ENCODE results near the gene KSR1.
A peak's percentile ranks its signal among the peaks of the same experiment; 100 is the strongest.

KSR1 gene

GRCh38 chr17:27473190-27473747, 17.0 kb downstream of the KSR1 start:
- DNase-seq (ENCODE audit: low read depth in 2 of 2): no peak

DNA sequence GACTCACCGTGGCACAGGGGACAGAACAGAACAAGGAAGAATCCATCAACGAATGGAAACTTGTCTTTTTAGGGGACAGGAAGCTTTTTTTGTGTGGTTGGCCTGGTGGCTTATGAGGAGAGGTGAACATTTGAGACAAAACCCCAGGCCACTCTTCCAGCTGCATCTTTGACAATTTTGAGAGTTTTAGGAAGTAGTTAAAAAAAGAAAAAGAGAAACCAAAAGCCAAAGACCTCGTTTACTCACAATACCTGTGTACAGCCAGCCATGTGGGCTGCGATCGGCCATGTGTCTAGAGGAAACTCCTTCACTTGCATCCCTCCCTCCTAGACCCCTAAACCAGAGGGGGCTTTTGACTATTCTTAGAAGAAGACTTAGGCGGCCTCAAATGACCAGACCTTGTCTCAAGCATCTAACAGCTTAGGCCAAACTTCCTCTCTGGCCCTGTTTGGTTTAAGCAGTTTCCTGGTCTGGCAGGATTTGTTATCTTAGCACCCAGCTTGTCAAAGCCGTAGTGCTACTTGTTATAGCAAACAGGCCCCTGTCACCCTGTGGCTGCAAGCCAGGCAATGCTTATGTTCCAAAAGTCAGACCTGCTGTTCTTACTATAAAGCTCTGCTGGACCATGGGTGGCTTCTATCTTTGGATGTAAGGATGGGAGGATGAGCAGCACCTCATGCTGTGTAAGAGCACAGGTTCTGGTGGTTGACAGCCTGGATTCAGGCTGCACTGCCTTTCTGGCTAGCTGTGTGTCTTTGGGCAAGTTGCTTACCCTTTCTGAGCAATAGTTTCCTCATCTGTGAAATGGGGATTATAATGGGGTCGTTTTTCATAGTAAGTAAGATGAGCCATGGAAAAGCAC, 17.7 kb downstream of the KSR1 start:
- DNase-seq (ENCODE audit: low read depth in 2 of 2): peak; percentile 59 to 69

DNA sequence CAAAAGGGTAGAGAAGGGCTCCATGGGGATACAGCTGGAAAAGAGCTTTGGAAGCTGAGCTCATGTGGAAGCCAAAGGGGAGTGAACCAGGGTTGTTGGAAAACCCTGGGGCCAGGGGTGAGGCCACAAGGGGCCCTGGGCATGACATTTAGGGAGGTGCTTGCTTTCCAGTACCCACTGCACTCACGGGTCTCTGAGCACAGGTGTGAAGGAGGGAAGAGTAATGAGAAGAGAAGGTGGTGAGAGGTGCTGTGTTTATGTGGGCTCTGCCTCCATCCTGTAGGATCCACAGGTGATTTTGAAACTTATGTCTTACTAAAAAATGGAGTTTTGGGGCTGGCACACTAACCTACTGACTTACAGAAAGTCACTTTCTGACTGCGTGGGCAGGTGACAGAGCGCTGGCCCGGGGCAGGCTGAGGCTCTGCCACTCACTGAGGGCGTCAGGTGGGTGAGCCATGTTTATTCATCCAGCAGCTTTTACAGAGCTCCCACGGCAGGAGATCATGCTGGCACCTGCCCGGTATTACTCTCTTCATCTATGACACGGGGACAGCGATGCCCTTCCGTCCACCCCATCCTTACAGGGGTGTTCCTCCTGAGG, 18.9 kb downstream of the KSR1 start:
- peak; percentile 42 to 44 for DNase-seq (ENCODE audit: low read depth in 2 of 2)

GRCh38 chr17:27475981-27476895, 20.0 kb downstream of the KSR1 start:
- no peak for DNase-seq (ENCODE audit: low read depth in 2 of 2)

- DNase-seq (ENCODE audit: low read depth in 2 of 2): no peak
Observed at GRCh38 chr17:27477050-27477888, 21.0 kb downstream of the KSR1 start.

- DNase-seq (ENCODE audit: low read depth in 2 of 2): no peak
Observed at GRCh38 chr17:27477971-27478684, 21.9 kb downstream of the KSR1 start.

GRCh38 chr17:27478901-27479538, 22.8 kb downstream of the KSR1 start:
- no peak for DNase-seq (ENCODE audit: low read depth in 2 of 2)

GRCh38 chr17:27479838-27480237, 23.6 kb downstream of the KSR1 start:
- no peak for DNase-seq (ENCODE audit: low read depth in 2 of 2)

- no peak for DNase-seq (ENCODE audit: low read depth in 2 of 2)
Observed at GRCh38 chr17:27480699-27481098, 24.5 kb downstream of the KSR1 start.

DNA sequence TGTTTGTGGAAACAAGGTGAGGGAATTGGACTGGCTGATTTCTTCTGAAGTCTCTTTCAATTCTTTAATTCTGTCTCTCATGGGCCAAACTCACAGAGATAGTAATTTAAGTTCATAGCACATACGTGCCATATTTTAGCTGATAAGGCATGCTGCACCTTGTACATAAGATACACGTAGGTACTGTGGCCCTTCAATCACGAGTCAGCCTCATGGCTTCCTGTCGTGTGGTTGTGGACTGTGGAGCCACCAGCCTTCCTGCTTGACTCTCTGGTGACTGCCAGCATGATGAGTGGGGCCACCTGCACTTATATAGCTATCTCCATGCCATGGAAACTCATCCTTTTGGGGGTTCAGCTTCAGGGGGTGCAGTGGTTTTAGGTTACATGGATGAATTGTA, 25.1 kb downstream of the KSR1 start:
- DNase-seq (ENCODE audit: low read depth in 2 of 2): no peak

GRCh38 chr17:27485125-27485524, 28.9 kb downstream of the KSR1 start:
- no peak for DNase-seq (ENCODE audit: low read depth in 2 of 2)

- no peak for DNase-seq (ENCODE audit: low read depth in 2 of 2)
Observed at GRCh38 chr17:27485716-27486495, 29.7 kb downstream of the KSR1 start.

DNA sequence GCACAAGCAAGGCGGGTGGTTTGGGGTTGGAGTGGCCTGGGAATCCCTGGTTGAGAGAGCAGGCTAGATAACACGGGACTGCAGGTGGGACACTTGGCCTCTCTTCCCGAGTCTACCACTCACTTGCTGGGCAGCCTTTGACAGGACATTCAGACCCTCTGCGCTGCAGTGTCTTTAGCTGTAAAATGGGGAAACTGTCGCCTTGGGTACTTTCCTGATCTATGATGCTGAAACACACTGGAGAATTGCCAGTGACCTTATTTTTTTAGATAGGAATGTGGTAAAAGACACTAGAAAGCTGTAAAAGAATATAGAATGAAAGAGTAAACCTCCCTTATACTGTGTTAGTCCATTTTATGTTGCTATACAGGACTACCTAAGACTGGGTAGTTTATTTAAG, 30.5 kb downstream of the KSR1 start:
- no peak for DNase-seq (ENCODE audit: low read depth in 2 of 2)

DNA sequence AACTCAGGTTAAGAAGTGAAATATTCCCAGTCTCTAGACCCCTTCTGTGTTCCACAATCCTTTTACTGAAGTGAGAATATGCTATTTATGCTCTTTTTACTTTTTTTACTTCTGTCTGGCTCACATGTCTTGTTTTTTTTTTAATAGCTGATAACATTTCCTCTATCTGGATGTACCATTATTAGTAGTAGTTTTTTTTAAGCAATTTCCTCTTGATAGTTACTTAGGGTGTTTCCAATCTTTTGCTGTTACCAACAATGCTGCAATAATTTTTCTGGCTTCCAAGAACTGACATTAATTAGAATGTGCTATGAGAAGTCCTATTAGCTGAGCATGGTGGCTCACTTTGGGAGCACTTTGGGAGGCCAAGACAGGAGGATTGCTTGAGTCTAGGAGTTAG, 32.0 kb downstream of the KSR1 start:
- no peak for DNase-seq (ENCODE audit: low read depth in 2 of 2)

DNA sequence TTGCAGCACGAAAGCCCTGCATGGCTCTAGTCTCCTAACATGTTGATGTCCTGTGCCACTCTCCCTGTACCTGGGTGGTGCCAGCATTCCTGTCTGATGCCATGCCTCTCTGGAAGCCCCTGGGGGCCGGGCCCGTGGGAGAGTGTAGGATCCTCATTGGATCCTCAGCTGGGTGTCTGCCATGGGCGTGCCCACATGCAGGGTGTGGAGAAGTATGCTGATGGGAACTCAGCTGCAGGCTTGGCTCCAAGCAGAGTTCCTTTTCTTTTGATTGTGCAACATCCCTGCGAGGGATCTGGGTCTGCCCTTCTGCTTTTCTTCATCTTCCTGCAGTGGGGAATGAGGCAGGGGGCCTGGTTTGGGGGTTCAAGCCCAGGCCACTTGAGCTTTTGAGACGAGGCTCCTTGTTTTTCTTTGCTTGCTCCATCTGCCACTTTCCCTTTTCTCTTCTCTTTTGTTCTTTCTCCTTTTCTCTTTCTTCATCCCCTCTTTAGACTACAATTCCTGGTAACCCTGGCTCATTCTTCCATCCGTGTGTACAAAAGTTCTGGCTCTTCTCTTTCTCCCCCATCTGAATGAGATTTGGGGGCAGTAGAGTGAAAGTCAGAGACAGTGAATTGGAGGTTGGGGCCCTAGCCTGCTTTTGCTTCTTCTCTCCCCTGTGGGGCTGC, 32.9 kb downstream of the KSR1 start:
- no peak for DNase-seq (ENCODE audit: low read depth in 2 of 2)

GRCh38 chr17:27490391-27490790, 34.1 kb downstream of the KSR1 start:
- no peak for DNase-seq (ENCODE audit: low read depth in 2 of 2)

GRCh38 chr17:27491713-27492190, 35.5 kb downstream of the KSR1 start:
- DNase-seq (ENCODE audit: low read depth in 2 of 2): no peak

DNA sequence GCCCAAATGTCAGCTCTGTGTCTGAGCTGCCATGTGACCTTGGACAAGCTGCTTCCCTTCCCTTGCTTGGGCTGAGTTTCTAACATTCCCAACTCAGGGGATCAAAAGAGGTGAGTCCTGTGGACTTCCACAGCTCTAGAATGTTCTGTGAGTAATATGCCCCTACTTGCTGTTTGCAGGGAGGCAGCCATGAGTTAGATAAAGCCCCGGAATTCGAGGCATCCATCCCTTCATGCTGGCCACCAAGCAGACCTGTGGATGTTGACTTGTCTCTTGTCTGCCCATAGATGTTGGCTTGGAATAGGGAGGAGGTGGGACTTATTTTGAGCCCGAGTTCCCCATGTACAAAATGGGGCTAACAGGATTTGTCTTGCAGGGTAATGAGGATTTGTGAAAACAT, 36.2 kb downstream of the KSR1 start:
- no peak for DNase-seq (ENCODE audit: low read depth in 2 of 2)

Data from stimulated activated CD4-positive, alpha-beta T cell treated with anti-CD3 and anti-CD28 coated beads, Interleukin-1b, Interleukin-23, amount 100 ng/mL, for 4 hours (primary cell).